PC-9 (cell line): ENCODE results near the gene HOXA5. TPM values are rescaled to one million over a fixed set of nuclear protein-coding genes. Genes with fewer than 3 reads are reported as not detected.

ENCODE experiments used
- BruUV-seq: library from RNA; stranded (reverse); fragments of 400-500 nt; replicated peaks from 2 replicates; lab custom pipeline; 2021; lab: Mats Ljungman, UMichigan
- CTCF ChIA-PET: fragments of 300-600 bp; sonication (Branson Sonifier 250); formaldehyde crosslinking; loops from one replicate; lab custom pipeline; 2022; ENCODE audit warnings: antibody characterized with exemption; lab: Charles Lee
- POLR2A ChIA-PET: fragments of 300-600 bp; sonication (Branson Sonifier 250); formaldehyde crosslinking; loops from one replicate; lab custom pipeline; 2022; ENCODE audit warnings: antibody characterized with exemption; ENCODE audit not compliant: unreplicated experiment; lab: Charles Lee
- DNase-seq, 2 experiments: peaks; one replicate each; pipeline versions ENCODE4 v3.0.0 to v3.0.0-alpha.2; 2015 to 2022; ENCODE audit warnings: mixed read lengths in 1 of 2
- H2AFZ ChIP-seq: fragments of 200-600 bp; sonication (generic); 2 replicates; pipeline ENCODE4 v1.8.1; 2017; ENCODE audit warnings: antibody characterized with exemption
- H3F3A ChIP-seq: fragments of 200-600 bp; sonication (generic); 2 replicates; pipeline ENCODE4 v1.8.1; 2017; ENCODE audit warnings: antibody characterized with exemption, mild to moderate bottlenecking, low read depth; ENCODE audit not compliant: insufficient read depth
- H3K27ac ChIP-seq: fragments of 200-600 bp; sonication (generic); 2 replicates; pipeline ENCODE4 v1.6.1; 2016; ENCODE audit warnings: mixed run types
- H3K27me3 ChIP-seq: fragments of 200-600 bp; sonication (generic); 2 replicates; pipeline ENCODE4 v1.6.1; 2016; ENCODE audit warnings: low read depth, mixed run types; ENCODE audit not compliant: insufficient read depth
- H3K36me3 ChIP-seq: fragments of 200-600 bp; sonication (generic); 2 replicates; pipeline ENCODE4 v1.6.1; 2016; ENCODE audit warnings: low read depth, mixed run types
- H3K4me1 ChIP-seq: fragments of 200-600 bp; sonication (generic); replicated peaks from 2 replicates; pipeline ENCODE4 v1.6.1; 2016; ENCODE audit warnings: mixed run types; ENCODE audit not compliant: insufficient read depth
- H3K4me2 ChIP-seq: fragments of 200-600 bp; sonication (generic); 2 replicates; pipeline ENCODE4 v1.6.1; 2017; ENCODE audit warnings: mixed run types
- H3K4me3 ChIP-seq: fragments of 200-600 bp; sonication (generic); 2 replicates; pipeline ENCODE4 v1.6.1; 2016; ENCODE audit warnings: mixed run types
- H3K79me2 ChIP-seq: fragments of 200-600 bp; sonication (generic); 2 replicates; pipeline ENCODE4 v1.6.1; 2017; ENCODE audit warnings: low read depth, mixed run types
- H3K9me2 ChIP-seq: fragments of 200-600 bp; sonication (generic); 2 replicates; pipeline ENCODE4 v1.8.1; 2017; ENCODE audit warnings: mild to moderate bottlenecking; ENCODE audit not compliant: insufficient read depth
- H3K9me3 ChIP-seq: fragments of 200-600 bp; sonication (generic); 2 replicates; pipeline ENCODE4 v1.8.1; 2016; ENCODE audit warnings: low read depth; ENCODE audit not compliant: insufficient read depth
- H4K20me1 ChIP-seq: fragments of 200-600 bp; sonication (generic); 2 replicates; pipeline ENCODE4 v1.8.1; 2017; ENCODE audit not compliant: insufficient read depth
- EZH2 ChIP-seq: fragments of 200-600 bp; sonication (generic); IDR thresholded peaks from 2 replicates; pipeline ENCODE4 v1.8.0; 2017; ENCODE audit warnings: antibody characterized with exemption, low read depth
- intact Hi-C: fragments of 100-400 bp; cut with micrococcal nuclease; formaldehyde crosslinking; loops from one replicate; pipeline ENCODE4 v1.10.0; 2022; ENCODE audit not compliant: unreplicated experiment
- total RNA-seq: library from RNA; stranded (reverse); gene quantifications from 2 replicates; pipeline ENCODE4 v1.2.3, GENCODE V29; 2021
- TF ChIP-seq, protein P1 (sequence below): fragments of 200-600 bp; sonication (generic); conservative IDR thresholded peaks from 2 replicates; pipeline ENCODE4 v1.6.1; 2017; ENCODE audit warnings: mixed run types, antibody characterized with exemption, mild to moderate bottlenecking, moderate library complexity

HOXA5 gene
- total RNA-seq, 1 experiment from 2014 or later: 1.0 TPM

GRCh38 chr7:27148031-27148755, 4.7 kb upstream of the HOXA5 start:
- BruUV-seq: no TSS peak
- H3K4me3 ChIP-seq: peak overlapping the region; percentile 35; the same call in 1 of the 2 replicates
- POLR2A ChIA-PET: interaction anchor here (0.6 kb wide), 1 partner anchor 562 kb away, joined by 3 read pairs; no protein-coding TSS in a partner anchor
- no peaks in the 10 kb centered on the region for H3K9me2 ChIP-seq
- H3K9me3 ChIP-seq: no peaks in the 10 kb centered on the region
- intact Hi-C loops: no loop called here
- 0 out of 2 replicates have a peak, but pooled peaks cover 11% of the 10 kb centered on the region for H3K4me1 ChIP-seq
- TF ChIP-seq, protein P1, sequence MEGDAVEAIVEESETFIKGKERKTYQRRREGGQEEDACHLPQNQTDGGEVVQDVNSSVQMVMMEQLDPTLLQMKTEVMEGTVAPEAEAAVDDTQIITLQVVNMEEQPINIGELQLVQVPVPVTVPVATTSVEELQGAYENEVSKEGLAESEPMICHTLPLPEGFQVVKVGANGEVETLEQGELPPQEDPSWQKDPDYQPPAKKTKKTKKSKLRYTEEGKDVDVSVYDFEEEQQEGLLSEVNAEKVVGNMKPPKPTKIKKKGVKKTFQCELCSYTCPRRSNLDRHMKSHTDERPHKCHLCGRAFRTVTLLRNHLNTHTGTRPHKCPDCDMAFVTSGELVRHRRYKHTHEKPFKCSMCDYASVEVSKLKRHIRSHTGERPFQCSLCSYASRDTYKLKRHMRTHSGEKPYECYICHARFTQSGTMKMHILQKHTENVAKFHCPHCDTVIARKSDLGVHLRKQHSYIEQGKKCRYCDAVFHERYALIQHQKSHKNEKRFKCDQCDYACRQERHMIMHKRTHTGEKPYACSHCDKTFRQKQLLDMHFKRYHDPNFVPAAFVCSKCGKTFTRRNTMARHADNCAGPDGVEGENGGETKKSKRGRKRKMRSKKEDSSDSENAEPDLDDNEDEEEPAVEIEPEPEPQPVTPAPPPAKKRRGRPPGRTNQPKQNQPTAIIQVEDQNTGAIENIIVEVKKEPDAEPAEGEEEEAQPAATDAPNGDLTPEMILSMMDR: no peak
- no peak for TF ChIP-seq EZH2
- CTCF ChIA-PET: no interaction called here
- peak in 1 of 2 experiments; percentile 41 for DNase-seq
- no peaks in the 10 kb centered on the region for H4K20me1 ChIP-seq
- H3K4me2 ChIP-seq: peak overlapping the region; percentile 55
- H3K27me3 ChIP-seq: no peaks in the 10 kb centered on the region
- H3K27ac ChIP-seq: no peak overlapping the region
- no peaks in the 10 kb centered on the region for H3K79me2 ChIP-seq
- H3K36me3 ChIP-seq: no peaks in the 10 kb centered on the region
- 0 out of 2 replicates have a peak, but pooled peaks cover 4% of the 10 kb centered on the region for H3F3A ChIP-seq
- H2AFZ ChIP-seq: peak overlapping the region; percentile 73

DNA sequence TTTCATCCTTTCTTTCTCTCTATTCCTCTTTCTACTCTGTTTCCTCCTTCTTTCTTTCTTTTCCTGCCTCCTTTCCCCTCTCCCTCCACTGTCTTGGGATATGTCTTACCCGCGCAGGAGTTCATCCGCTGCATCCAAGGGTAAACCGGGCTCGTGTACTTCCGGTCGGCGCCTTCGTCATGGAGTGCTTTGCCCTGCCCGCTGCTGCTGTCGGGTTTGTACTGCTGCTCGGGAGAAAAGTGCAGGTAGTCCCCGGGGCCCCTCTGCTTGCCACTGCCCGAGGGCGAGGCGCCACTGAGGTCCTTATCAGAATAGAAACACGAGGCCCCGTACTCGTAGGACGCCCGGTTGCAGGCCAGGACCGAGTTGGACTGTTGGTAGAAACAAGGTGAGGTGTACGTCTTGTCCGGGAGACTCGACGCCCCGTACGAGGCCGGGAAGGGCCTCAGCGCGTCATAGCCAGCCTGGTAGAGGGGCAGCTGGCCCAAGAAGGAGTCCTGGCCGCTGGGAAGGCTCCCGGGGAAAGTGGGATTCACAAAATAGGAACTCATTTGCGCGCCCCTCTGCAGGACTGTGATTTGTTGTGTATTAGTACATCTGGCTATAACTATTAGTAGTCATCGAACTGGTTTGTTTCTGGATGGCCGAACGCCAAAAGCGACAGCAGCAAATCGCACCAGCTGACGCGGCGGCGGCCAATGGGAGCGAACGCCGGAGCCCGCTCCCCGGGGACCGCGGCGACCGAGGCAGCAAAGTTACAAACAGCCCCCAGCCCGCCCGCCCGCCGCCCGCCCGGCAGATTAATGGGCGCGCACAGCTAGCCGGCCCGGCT, 3.9 kb upstream of the HOXA5 start, which contains the start of gene HOXA6:
TSS of gene HOXA6 (minus strand) at position 576 of the 832 bp plus-strand sequence. CDS start at position 551, 25 bp downstream.
- no peaks in the 10 kb centered on the region for H3K27me3 ChIP-seq
- no peaks in the 10 kb centered on the region for H3K36me3 ChIP-seq
- H3K27ac ChIP-seq: no peak within 1 kb of the TSS
- H3K9me3 ChIP-seq: no peaks in the 10 kb centered on the region
- peak; percentile 36 to 48 for DNase-seq
- peak within 1 kb of the TSS; percentile 35; the same call in 1 of the 2 replicates for H3K4me3 ChIP-seq
- no peaks in the 10 kb centered on the region for H3K79me2 ChIP-seq
- peak within 1 kb of the TSS; percentile 55 for H3K4me2 ChIP-seq
- no TSS peak for BruUV-seq
- TF ChIP-seq, protein P1: no peak
- TF ChIP-seq EZH2: no peak
- H3F3A ChIP-seq: 0 out of 2 replicates have a peak, but pooled peaks cover 4% of the 10 kb centered on the region
- H2AFZ ChIP-seq: peak within 1 kb of the TSS; percentile 73
- ChIA-PET POLR2A (no interaction called here), CTCF (no interaction called here)
- no peaks in the 10 kb centered on the region for H4K20me1 ChIP-seq
- H3K9me2 ChIP-seq: no peaks in the 10 kb centered on the region
- intact Hi-C loops: no loop called here
- H3K4me1 ChIP-seq: 0 out of 2 replicates have a peak, but pooled peaks cover 11% of the 10 kb centered on the region

GRCh38 chr7:27146491-27147198, 3.2 kb upstream of the HOXA5 start:
- no peaks in the 10 kb centered on the region for H3K9me3 ChIP-seq
- POLR2A ChIA-PET: no interaction called here
- H3K4me3 ChIP-seq: no peak overlapping the region
- BruUV-seq: no TSS peak
- H3F3A ChIP-seq: 0 out of 2 replicates have a peak, but pooled peaks cover 4% of the 10 kb centered on the region
- no peaks in the 10 kb centered on the region for H3K27me3 ChIP-seq
- H3K36me3 ChIP-seq: no peaks in the 10 kb centered on the region
- intact Hi-C loops: no loop called here
- no peak overlapping the region for H3K4me2 ChIP-seq
- no peaks in the 10 kb centered on the region for H3K9me2 ChIP-seq
- no peak overlapping the region for H2AFZ ChIP-seq
- DNase-seq: no peak
- no peak overlapping the region for H3K27ac ChIP-seq
- H3K79me2 ChIP-seq: no peaks in the 10 kb centered on the region
- H3K4me1 ChIP-seq: 0 out of 2 replicates have a peak, but pooled peaks cover 11% of the 10 kb centered on the region
- TF ChIP-seq EZH2: no peak
- TF ChIP-seq, protein P1: no peak
- CTCF ChIA-PET: no interaction called here
- no peaks in the 10 kb centered on the region for H4K20me1 ChIP-seq
